Upper lobe of left lung (tissue), 4 donors: ENCODE measurements around the gene C19orf38.

Experiments
- POLR2A ChIP-seq, 4 donors: fragments of 450-650 bp; IDR thresholded peaks; one replicate each; pipeline ENCODE4 v1.5.1; 2016 to 2017; ENCODE audit warnings: antibody characterized with exemption in 4 of 4, mild to moderate bottlenecking in 2 of 4
- POLR2AphosphoS5 ChIP-seq, 2 donors: sonication (generic); formaldehyde crosslinking; IDR thresholded peaks; one replicate each; pipeline ENCODE4 v1.5.1; 2017; ENCODE audit warnings: antibody characterized with exemption in 2 of 2

DNA sequence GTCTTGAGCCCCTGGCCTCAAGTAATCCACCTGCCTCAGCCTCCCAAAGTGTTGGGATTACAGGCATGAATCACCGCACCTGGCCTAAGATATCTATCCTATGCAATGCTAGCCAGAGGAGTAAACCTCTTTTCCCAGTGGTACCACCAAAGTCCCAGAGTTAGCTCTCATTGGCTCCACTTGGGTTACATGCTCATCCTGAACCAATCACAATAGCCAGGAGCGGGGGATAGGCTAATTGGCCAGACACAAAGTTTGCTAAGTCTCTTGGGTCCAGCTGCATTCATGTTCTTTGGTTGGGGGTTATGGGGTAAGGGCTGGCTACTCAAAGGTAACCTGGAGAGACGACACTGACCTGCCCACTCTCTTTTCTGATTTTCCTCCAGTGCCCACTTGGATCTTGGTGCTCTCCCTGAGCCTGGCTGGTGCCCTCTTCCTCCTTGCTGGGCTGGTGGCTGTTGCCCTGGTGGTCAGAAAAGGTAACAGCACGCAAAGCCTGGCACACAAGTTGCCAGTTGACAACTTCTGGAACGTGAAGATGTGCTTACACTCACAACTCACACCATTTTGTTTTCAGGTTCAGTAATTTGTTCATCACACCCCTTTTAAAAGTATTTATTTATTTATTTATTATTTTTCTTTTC, 7.8 kb downstream of the C19orf38 start:
- TF ChIP-seq POLR2AphosphoS5 (IDR thresholded peaks at IDR 0.05) (no peak), POLR2A (IDR thresholded peaks at IDR 0.05) (no peak)
